Measurements from ENCODE around the gene KREMEN2.
"Not testable (repeated sequence)": the region's sequence is repeated elsewhere in the genome, so short reads cannot be mapped to it uniquely, and the experiment has no call there.

KREMEN2 gene

GRCh38 chr16:2942045-2942444 is 22.0 kb upstream of the KREMEN2 start:
- DNase-seq (ENCODE audit: low spot score) = no peak

GRCh38 chr16:2943716-2944115 is 20.4 kb upstream of the KREMEN2 start:
- DNase-seq (ENCODE audit: low spot score) = not testable (repeated sequence)

- DNase-seq (ENCODE audit: low spot score) = no peak
Observed at GRCh38 chr16:2946649-2947048, 17.4 kb upstream of the KREMEN2 start.

GRCh38 chr16:2948807-2949704 is 15.0 kb upstream of the KREMEN2 start:
- no peak for DNase-seq (ENCODE audit: low spot score)

- no peak for DNase-seq (ENCODE audit: low spot score)
Observed at GRCh38 chr16:2949705-2950352, 14.2 kb upstream of the KREMEN2 start.

- no peak for DNase-seq (ENCODE audit: low spot score)
Observed at GRCh38 chr16:2950353-2950724, 13.7 kb upstream of the KREMEN2 start.

GRCh38 chr16:2950773-2951172 is 13.3 kb upstream of the KREMEN2 start:
- DNase-seq (ENCODE audit: low spot score) = no peak

GRCh38 chr16:2952679-2953078 is 11.4 kb upstream of the KREMEN2 start:
- DNase-seq (ENCODE audit: low spot score) = no peak

- no peak for DNase-seq (ENCODE audit: low spot score)
Observed at GRCh38 chr16:2953706-2954627, 10.1 kb upstream of the KREMEN2 start.

GRCh38 chr16:2954656-2955381 is 9.3 kb upstream of the KREMEN2 start:
- DNase-seq (ENCODE audit: low spot score) = no peak

- no peak for DNase-seq (ENCODE audit: low spot score)
Observed at GRCh38 chr16:2955438-2955778, 8.7 kb upstream of the KREMEN2 start.

GRCh38 chr16:2955779-2956578 is 8.1 kb upstream of the KREMEN2 start:
- no peak for DNase-seq (ENCODE audit: low spot score)

GRCh38 chr16:2956579-2956956 is 7.5 kb upstream of the KREMEN2 start:
- DNase-seq (ENCODE audit: low spot score) = no peak

GRCh38 chr16:2959206-2959605 is 4.9 kb upstream of the KREMEN2 start:
- no peak for DNase-seq (ENCODE audit: low spot score)

- DNase-seq (ENCODE audit: low spot score) = no peak
Observed at GRCh38 chr16:2960183-2961010, 3.7 kb upstream of the KREMEN2 start.

GRCh38 chr16:2962334-2963073 is 1.6 kb upstream of the KREMEN2 start:
- no peak for DNase-seq (ENCODE audit: low spot score)

- DNase-seq (ENCODE audit: low spot score) = no peak
Observed at GRCh38 chr16:2963074-2963722, 877 bp upstream of the KREMEN2 start.

- peak; percentile 76 for DNase-seq (ENCODE audit: low spot score)
Observed at GRCh38 chr16:2964475-2965336, 631 bp downstream of the KREMEN2 start.
